RWPE1 (cell line): Measurements from ENCODE around the gene MEIS3.

Experiments
- CTCF ChIA-PET: fragments of 350-600 bp; sonication (Branson Sonifier 250); formaldehyde crosslinking; extraction: SDS; loops from one replicate; lab custom pipeline; 2021; lab: Yijun Ruan, JAX
- POLR2A ChIA-PET: fragments of 400-600 bp; formaldehyde crosslinking; extraction: SDS; loops from one replicate; lab custom pipeline; 2020; ENCODE audit warnings: antibody characterized with exemption; ENCODE audit not compliant: low non-redundant PET; lab: Yijun Ruan, JAX
- DNase-seq: peaks from one replicate; pipeline ENCODE4 v3.0.0; 2012; ENCODE audit warnings: low spot score
- H3K27ac ChIP-seq: fragments of 450-650 bp; 2 replicates; pipeline ENCODE4 v1.5.1; 2017
- CTCF ChIP-seq: fragments of 450-650 bp; conservative IDR thresholded peaks from 2 replicates; pipeline ENCODE4 v1.5.1; 2017; ENCODE audit warnings: low read depth, mild to moderate bottlenecking

MEIS3 gene

GRCh38 chr19:47458672-47459071 is 39.3 kb upstream of the MEIS3 start:
- no peak overlapping the region for H3K27ac ChIP-seq
- CTCF ChIA-PET: no interaction called here
- no peak for TF ChIP-seq CTCF
- POLR2A ChIA-PET: no interaction called here
- no peak for DNase-seq

- POLR2A ChIA-PET: no interaction called here
Measured at GRCh38 chr19:47456721-47457474, 37.6 kb upstream of the MEIS3 start.

GRCh38 chr19:47450478-47450877 is 31.2 kb upstream of the MEIS3 start:
- no peak for TF ChIP-seq CTCF
- POLR2A ChIA-PET: no interaction called here
- CTCF ChIA-PET: interaction anchor here (0.6 kb wide), 1 partner anchor 36 kb away, joined by 3 read pairs; no protein-coding TSS in a partner anchor
- no peak for DNase-seq
- H3K27ac ChIP-seq: no peak overlapping the region

More at GRCh38 chr19:47456721-47457474, 37.6 kb upstream of the MEIS3 start:
- CTCF ChIA-PET: no interaction called here
- TF ChIP-seq CTCF: no peak
- no peak overlapping the region for H3K27ac ChIP-seq
- DNase-seq: no peak

GRCh38 chr19:47448360-47448727 is 29.0 kb upstream of the MEIS3 start:
- DNase-seq: no peak
- ChIA-PET CTCF (interaction anchor here (4.8 kb wide), 1 partner anchor 12 kb away, joined by 21 read pairs; no protein-coding TSS in a partner anchor), POLR2A (no interaction called here)
- TF ChIP-seq CTCF: no peak
- no peak overlapping the region for H3K27ac ChIP-seq

GRCh38 chr19:47447470-47448359 is 28.4 kb upstream of the MEIS3 start:
- H3K27ac ChIP-seq: peak overlapping the region; percentile 63
- CTCF ChIA-PET: interaction anchor here (0.6 to 4.8 kb wide), 6 partner anchors 11 to 299 kb away, joined by 3 to 21 read pairs (median 4); no protein-coding TSS in a partner anchor
- POLR2A ChIA-PET: interaction anchor here (1.0 kb wide), 1 partner anchor 36 kb away, joined by 3 read pairs; the partner anchor contains the start of gene KPTN
- DNase-seq: peak; percentile 88
- no peak for TF ChIP-seq CTCF
